Heart left ventricle (tissue), 16 donors: ENCODE measurements around the gene IMMP2L. TPM values are rescaled to one million over a fixed set of nuclear protein-coding genes. Genes with fewer than 3 reads are reported as not detected.

Experiments used
- ATAC-seq, 4 donors: fragments of 200-7000 bp; cut with Tn5 transposase; one replicate each; pipeline ENCODE4 v1.9.1; 2020 to 2022; ENCODE audit warnings: moderate library complexity in 4 of 4, mild to moderate bottlenecking in 3 of 4, moderate number of reproducible peaks in 1 of 4
- DNase-seq, 5 donors: peaks; one replicate each; pipeline ENCODE4 v3.0.0-alpha.2; 2020
- H3K27ac ChIP-seq, 12 donors: fragments of 200-600 bp; sonication (generic) in 4 of 12; one replicate each; pipeline versions ENCODE4 v1.5.0 to v1.8.0; 2016 to 2022; ENCODE audit warnings: mild to moderate bottlenecking in 2 of 12
- H3K27me3 ChIP-seq, 9 donors: fragments of 200-600 bp; sonication (generic) in 2 of 9; one replicate each; pipeline versions ENCODE4 v1.5.1 to v1.8.0; 2016 to 2022; ENCODE audit warnings: mild to moderate bottlenecking in 3 of 9
- H3K36me3 ChIP-seq, 9 donors: fragments of 200-600 bp; sonication (generic) in 2 of 9; one replicate each; pipeline versions ENCODE4 v1.5.0 to v1.8.0; 2018 to 2022; ENCODE audit warnings: mild to moderate bottlenecking in 2 of 9
- H3K4me1 ChIP-seq, 12 donors: fragments of 200-600 bp; sonication (generic) in 4 of 12; one replicate each; pipeline versions ENCODE4 v1.5.0 to v1.8.0; 2016 to 2022; ENCODE audit warnings: mild to moderate bottlenecking in 3 of 12
- H3K4me3 ChIP-seq, 12 donors: fragments of 200-600 bp; sonication (generic) in 4 of 12; one replicate each; pipeline versions ENCODE4 v1.5.0 to v1.8.0; 2017 to 2022; ENCODE audit warnings: mild to moderate bottlenecking in 9 of 12, moderate library complexity in 4 of 12
- H3K9me3 ChIP-seq, 12 donors: fragments of 200-600 bp; sonication (generic) in 4 of 12; one replicate each; pipeline versions ENCODE4 v1.5.0 to v1.8.0; 2016 to 2022; ENCODE audit warnings: mild to moderate bottlenecking in 1 of 12
- POLR2A ChIP-seq, 2 donors: fragments of 450-650 bp; IDR thresholded peaks; one replicate each; pipeline ENCODE4 v1.6.1; 2017; ENCODE audit warnings: antibody characterized with exemption in 2 of 2, mild to moderate bottlenecking in 2 of 2, moderate library complexity in 2 of 2
- WGBS, 4 donors: extraction: QIAGEN DNeasy Blood & Tissue Kit in 2 of 4; methylation state at CpG; one replicate each; pipeline versions ENCODE4 v1.1.5 to v1.1.7; 2013 to 2018; 5-methylcytosine and 5-hydroxymethylcytosine counted together
- intact Hi-C, 10 donors: fragments of 100-400 bp; cut with DNase I; formaldehyde crosslinking; loops; one replicate each; pipeline versions ENCODE4 v1.11.1 to v1.14.2; 2022
- polyA plus RNA-seq, 2 donors: library from polyadenylated mRNA; stranded (reverse); fragments of 200-250 nt; gene quantifications; one replicate each; pipeline ENCODE4 v1.2.3, GENCODE V29; 2013
- total RNA-seq, 9 donors: library from RNA; depleted of rRNA in 2 of 9; stranded (reverse); fragments of >200 nt in 2 of 9; fragmentation: NEBNext Ultra II Directional in 3 of 9; extraction: Animal tissue kit (Norgen Biotek cat#: 25700) in 3 of 9; gene quantifications; one replicate each; pipeline versions ENCODE4 v1.1.0 to v1.2.4, GENCODE V29; 2016 to 2023
- TF ChIP-seq, protein P1 (sequence below), 12 donors: fragments of 200-600 bp; sonication (generic) in 4 of 12; IDR thresholded peaks; one replicate each; pipeline versions ENCODE4 v1.5.0 to v1.8.0; 2018 to 2022; ENCODE audit warnings: antibody characterized with exemption in 12 of 12, mild to moderate bottlenecking in 5 of 12
- donor health status: ischemic (EF 13 %, LVEDD 7.1; RV severe dilation, severe dysfunction).
- donor health status: healthy with polysubstance abuse.
- donor health status: DM: no; HTN: yes; CAD: no.
- donor health status: DM: no; HTN: no; CAD: no.
- donor health status: ischemic (EF 25% LVEDD 6.9; RV normal size, moderate dysfunction).
- donor health status: ischemic (EF 25% LVEDD 5.7; RV mildly dilated, moderate dysfunction).
- donor health status: healthy.
- donor health status: DM: yes; HTN: yes; CAD: no.
- donor health status: ischemic (EF 35%, LVEDD 5.7; RV mildly dilated, moderate dysfunction).
- donor health status: nonischemic (EF 11% LVEDD 7.7; RV severe dilation, severe dysfunction).
- donor health status: DM: yes; HTN: yes; CAD: no.
- donor health status: PGD.
- donor health status: ischemic (EF 29% LVEDD 5.4; RV normal size, mild dysfunction).
- donor health status: nonischemic (EF 23%, LVEDD 6.1; RV moderate dilation, normal function).

IMMP2L gene
- total and polyA plus RNA-seq, 11 donors: 5.1 to 17.2 (median 15.9) TPM

DNA sequence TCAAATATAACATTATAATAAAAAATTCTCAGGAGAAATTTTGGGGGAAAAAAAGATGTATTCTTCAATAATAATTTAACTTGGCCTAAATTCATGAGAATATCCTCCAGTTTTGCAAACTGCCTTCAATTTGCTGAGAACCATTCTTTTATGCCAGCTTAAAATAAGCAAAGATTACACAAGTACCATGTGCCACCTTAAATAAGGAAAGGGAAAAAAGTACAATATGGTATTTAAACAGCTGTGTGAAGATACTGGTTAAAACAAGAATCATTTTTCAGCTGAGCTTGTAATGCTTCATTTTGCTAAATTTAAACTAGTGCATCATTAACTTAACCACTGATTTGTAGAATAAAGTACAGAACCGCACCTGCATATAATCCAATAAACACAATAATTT, 253.6 kb downstream of the IMMP2L start:
- no peaks in the 10 kb centered on the region for H3K27me3 ChIP-seq
- 93 to 100% (median 98%) methylated on average over 1 of the region's 1 CpG for WGBS, 4 donors
- H3K9me3 ChIP-seq: no peaks in the 10 kb centered on the region
- H3K36me3 ChIP-seq: no peaks in the 10 kb centered on the region
- intact Hi-C loops: no loop called here
- TF ChIP-seq, protein P1, sequence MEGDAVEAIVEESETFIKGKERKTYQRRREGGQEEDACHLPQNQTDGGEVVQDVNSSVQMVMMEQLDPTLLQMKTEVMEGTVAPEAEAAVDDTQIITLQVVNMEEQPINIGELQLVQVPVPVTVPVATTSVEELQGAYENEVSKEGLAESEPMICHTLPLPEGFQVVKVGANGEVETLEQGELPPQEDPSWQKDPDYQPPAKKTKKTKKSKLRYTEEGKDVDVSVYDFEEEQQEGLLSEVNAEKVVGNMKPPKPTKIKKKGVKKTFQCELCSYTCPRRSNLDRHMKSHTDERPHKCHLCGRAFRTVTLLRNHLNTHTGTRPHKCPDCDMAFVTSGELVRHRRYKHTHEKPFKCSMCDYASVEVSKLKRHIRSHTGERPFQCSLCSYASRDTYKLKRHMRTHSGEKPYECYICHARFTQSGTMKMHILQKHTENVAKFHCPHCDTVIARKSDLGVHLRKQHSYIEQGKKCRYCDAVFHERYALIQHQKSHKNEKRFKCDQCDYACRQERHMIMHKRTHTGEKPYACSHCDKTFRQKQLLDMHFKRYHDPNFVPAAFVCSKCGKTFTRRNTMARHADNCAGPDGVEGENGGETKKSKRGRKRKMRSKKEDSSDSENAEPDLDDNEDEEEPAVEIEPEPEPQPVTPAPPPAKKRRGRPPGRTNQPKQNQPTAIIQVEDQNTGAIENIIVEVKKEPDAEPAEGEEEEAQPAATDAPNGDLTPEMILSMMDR (IDR thresholded peaks at IDR 0.05): no peak
- TF ChIP-seq POLR2A (IDR thresholded peaks at IDR 0.05): no peak
- DNase-seq: no peak
- H3K4me3 ChIP-seq: no peak overlapping the region
- H3K27ac ChIP-seq: no peak overlapping the region
- no peaks in the 10 kb centered on the region for H3K4me1 ChIP-seq
- no peak for ATAC-seq

DNA sequence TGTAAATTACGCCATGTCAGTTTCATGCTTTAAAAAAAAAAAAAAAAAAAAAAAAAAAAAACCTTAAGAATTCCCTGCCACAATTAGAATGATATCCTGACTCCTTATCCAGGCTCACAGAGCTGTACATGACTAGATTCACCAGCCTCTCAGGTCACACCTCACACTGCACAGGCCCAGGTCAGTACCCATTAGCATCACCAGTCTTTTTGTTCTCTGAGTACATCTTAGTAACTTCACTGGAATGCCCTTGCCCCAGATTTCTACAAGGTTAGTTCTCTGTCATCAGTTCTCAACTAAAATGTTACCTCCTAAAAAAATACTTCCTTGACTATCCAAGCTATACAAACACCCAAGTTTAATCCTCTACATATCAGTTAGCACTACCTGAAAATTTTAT, 260.4 kb downstream of the IMMP2L start:
- Histone ChIP-seq H3K27ac (no peak overlapping the region), H3K36me3 (no peaks in the 10 kb centered on the region), H3K4me1 (peaks cover 0 to 4% (median 0%) of the 10 kb centered on the region in 12 donors), H3K4me3 (no peak overlapping the region), H3K9me3 (no peaks in the 10 kb centered on the region), H3K27me3 (no peaks in the 10 kb centered on the region)
- DNase-seq (no peak), ATAC-seq (no peak)
- WGBS, 4 donors: 94 to 100% (median 96%) methylated on average over 1 of the region's 1 CpG
- TF ChIP-seq POLR2A (IDR thresholded peaks at IDR 0.05): no peak
- TF ChIP-seq, protein P1 (IDR thresholded peaks at IDR 0.05): no peak
- intact Hi-C loops: no loop called here

DNA sequence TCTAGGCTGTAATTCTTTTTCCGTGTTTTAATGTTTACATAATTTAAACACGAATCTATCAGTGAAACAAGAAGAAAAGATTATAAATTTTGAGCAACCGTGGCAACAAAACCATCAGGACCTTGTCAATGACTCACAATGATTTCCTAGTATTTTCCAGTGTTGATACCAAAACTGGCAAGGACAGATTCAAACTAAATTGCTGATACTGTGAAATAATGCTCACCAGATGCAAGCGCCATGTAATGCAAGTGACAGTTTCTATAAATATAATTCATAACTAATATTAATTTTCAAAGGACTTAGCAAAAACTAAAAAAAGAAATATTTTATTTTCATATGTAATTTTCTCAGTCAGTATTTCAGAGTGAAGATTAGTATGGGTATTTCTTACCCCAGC, 267.8 kb downstream of the IMMP2L start:
- intact Hi-C loops: no loop called here
- 79 to 86% (median 81%) methylated on average over 4 of the region's 4 CpGs for WGBS, 4 donors

DNA sequence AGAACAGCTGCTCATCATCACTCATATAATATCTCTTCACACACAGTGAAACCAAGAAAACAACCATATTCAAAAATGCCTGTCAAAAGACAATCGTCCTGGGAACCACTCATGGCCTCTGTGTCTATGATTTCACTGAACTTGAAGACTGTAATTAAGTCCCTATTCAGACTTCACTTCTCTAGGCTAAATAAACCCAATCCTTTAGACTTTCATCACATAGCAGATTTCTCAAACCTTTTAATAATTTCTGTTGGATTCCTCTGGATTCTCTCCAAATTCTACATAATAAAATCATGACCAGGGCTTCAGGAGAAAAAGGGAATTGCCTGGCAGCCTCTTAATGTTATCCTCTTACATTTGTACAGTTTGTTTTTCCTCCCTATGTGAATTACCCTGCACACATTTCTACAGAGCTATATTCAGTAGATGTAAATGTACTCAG, 270.2 kb downstream of the IMMP2L start:
- ATAC-seq (no peak), DNase-seq (no peak)
- Histone ChIP-seq H3K4me3 (no peak overlapping the region), H3K4me1 (peaks cover 0 to 21% (median 0%) of the 10 kb centered on the region in 12 donors), H3K9me3 (peaks cover 0 to 15% (median 0%) of the 10 kb centered on the region in 12 donors), H3K27ac (no peak overlapping the region), H3K27me3 (no peaks in the 10 kb centered on the region), H3K36me3 (no peaks in the 10 kb centered on the region)
- TF ChIP-seq, protein P1 (IDR thresholded peaks at IDR 0.05): no peak
- TF ChIP-seq POLR2A (IDR thresholded peaks at IDR 0.05): no peak
- WGBS, 4 donors: 53 to 67% (median 57%) methylated on average over 1 of the region's 1 CpG
- intact Hi-C loops: no loop called here

More for the DNA sequence above, 267.8 kb downstream of the IMMP2L start:
- H3K4me1 ChIP-seq: peaks cover 0 to 24% (median 0%) of the 10 kb centered on the region in 12 donors
- H3K9me3 ChIP-seq: no peaks in the 10 kb centered on the region
- no peak overlapping the region for H3K27ac ChIP-seq
- H3K27me3 ChIP-seq: no peaks in the 10 kb centered on the region
- H3K4me3 ChIP-seq: no peak overlapping the region
- no peaks in the 10 kb centered on the region for H3K36me3 ChIP-seq
- ATAC-seq: no peak
- TF ChIP-seq POLR2A (IDR thresholded peaks at IDR 0.05): no peak
- TF ChIP-seq, protein P1 (IDR thresholded peaks at IDR 0.05): no peak
- no peak for DNase-seq
